Measurements from ENCODE around the gene TTC23L.
A peak's percentile ranks its signal among the peaks of the same experiment; 100 is the strongest.

TTC23L gene

GRCh38 chr5:34923694-34924461 lies 84.9 kb downstream of the TTC23L start:
- ATAC-seq: peak; percentile 97

DNA sequence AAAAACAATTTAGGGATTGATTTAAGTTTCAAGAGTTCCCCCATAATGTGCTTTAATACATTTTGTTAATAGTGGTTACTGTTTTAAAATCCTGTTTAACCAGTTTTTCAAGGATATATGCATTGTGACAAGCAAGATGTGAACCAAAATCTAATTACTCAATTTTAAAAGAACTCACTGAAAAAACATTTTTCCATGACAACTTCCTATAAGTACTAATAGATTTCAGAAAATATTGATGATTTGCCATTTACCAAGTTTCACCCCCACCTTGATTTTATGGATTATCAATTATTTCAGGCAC lies 85.5 kb downstream of the TTC23L start:
- no peak for ATAC-seq

GRCh38 chr5:34926318-34926888 lies 87.4 kb downstream of the TTC23L start:
- no peak for ATAC-seq

GRCh38 chr5:34927785-34928184 lies 88.8 kb downstream of the TTC23L start:
- no peak for ATAC-seq

DNA sequence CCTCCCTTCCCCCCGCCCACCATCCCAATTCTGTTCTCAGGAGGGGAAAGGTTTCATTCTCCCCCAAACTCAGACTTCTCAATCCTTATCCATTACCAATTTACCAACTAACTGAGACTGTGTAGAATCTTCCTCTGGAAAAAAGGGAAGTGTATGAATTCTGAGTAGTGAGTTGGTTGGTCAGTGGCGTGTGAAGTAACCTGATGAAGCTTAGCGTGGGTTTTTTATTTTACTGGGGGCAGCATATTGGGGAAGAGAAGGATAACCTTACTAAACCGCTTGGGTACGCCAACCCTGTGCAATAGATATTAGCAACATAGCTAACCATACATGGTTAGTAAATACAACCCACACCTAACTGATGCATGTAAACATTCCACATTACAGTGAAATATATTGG lies 89.3 kb downstream of the TTC23L start:
- ATAC-seq: no peak

- peak; percentile 87 to 90 for ATAC-seq
Measured at GRCh38 chr5:34929134-34929719, 90.3 kb downstream of the TTC23L start, which contains the start of gene DNAJC21. Gene DNAJC21, plus strand, starts transcription at chr5:34929559. Its CDS starts 261 bp downstream, at chr5:34929820.

- peak; percentile 80 for ATAC-seq
Measured at GRCh38 chr5:34929720-34930461, 90.9 kb downstream of the TTC23L start.

- no peak for ATAC-seq
Measured at GRCh38 chr5:34930462-34930844, 91.5 kb downstream of the TTC23L start.

DNA sequence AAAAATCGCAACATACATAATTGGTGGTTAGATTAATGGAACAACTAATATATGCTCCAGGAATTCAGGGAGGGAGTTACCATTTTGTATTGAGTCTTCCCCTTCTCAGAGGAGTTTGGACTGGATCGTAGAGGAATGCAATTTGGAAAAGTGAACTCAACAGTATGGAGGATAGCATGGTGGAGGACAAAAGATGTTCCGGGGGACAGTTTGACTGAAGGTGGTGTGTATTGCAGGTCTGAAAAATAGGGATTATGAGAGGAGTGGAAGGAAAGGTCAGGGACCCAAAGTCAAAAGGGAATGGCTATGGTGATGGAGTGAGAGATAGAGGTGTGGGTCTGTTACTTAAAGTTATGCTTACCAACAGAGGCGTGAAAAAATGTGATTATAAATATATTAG lies 91.9 kb downstream of the TTC23L start:
- no peak for ATAC-seq

DNA sequence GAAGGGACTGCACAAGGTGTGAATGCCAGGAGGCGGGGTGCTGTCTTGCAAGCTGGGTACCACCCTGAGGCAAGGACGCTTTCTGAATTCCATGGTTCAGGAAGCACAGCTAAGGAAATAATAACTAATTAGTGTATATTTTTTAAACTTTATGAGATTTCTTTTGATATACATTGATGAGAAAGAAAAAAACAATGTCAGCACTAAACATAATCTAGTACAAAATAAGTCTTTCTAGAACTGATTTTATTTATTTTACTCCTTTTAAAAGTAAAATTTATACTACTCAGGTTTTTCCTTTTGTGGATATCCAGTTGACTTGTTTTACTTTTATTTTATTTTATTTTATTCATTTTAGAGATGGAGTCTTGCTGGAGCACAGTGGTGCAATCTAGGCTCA lies 94.0 kb downstream of the TTC23L start:
- ATAC-seq: no peak

DNA sequence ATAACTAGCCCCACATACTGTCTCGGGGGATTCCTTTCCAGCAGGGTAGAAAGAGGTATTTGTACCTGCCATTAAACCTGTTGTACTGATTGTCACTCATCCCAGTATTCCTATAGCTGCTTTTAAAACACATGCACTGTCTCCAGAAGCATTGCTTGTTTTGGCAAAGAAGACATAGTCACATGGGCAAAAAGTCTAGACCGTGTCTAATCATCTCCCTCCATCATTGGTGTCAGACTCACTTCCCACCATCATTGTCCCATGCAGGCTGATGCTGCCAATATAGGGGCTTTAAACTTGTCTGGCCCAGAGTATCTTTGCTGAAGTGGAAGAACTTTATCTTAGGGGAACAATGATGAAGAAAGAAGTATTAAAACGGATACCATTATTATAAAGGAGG lies 103.0 kb downstream of the TTC23L start:
- no peak for ATAC-seq

GRCh38 chr5:34944044-34944443 lies 105.1 kb downstream of the TTC23L start:
- no peak for ATAC-seq

GRCh38 chr5:34944460-34945047 lies 105.6 kb downstream of the TTC23L start:
- no peak for ATAC-seq

Data from activated CD4-positive, CD25-positive, alpha-beta regulatory T cell treated with anti-CD3 and anti-CD28 coated beads, Interleukin-2, amount 50 U/mL, for 24 hours (primary cell).